Measurements from ENCODE around the gene PALLD. TPM values are rescaled to one million over a fixed set of nuclear protein-coding genes. Genes with fewer than 3 reads are reported as not detected.

Gene PALLD
- total RNA-seq, 1 experiment from 2014 or later: 166 TPM

GRCh38 chr4:168531305-168531704 is 34.5 kb downstream of the PALLD start:
- H4K20me1 ChIP-seq (ENCODE audit: insufficient read depth): no peaks in the 10 kb centered on the region
- CTCF ChIA-PET: interaction anchor here (1.1 kb wide), 1 partner anchor 54 kb away, joined by 3 read pairs; no protein-coding TSS in a partner anchor
- H3K27me3 ChIP-seq (ENCODE audit: insufficient read depth, low read length): no peaks in the 10 kb centered on the region
- no peak overlapping the region for H3K4me3 ChIP-seq (replicated peaks in 1 of 2; ENCODE audit: low read depth in 1 of 2, low read length in 2 of 2)
- H3K9me2 ChIP-seq (ENCODE audit: insufficient read depth): no peaks in the 10 kb centered on the region
- peaks cover 100% of the 10 kb centered on the region for H3K79me2 ChIP-seq (ENCODE audit: insufficient read depth, low read length)
- peak overlapping the region; percentile 43 for H3K9ac ChIP-seq (ENCODE audit: low read length)
- H3K36me3 ChIP-seq (ENCODE audit: control insufficient read depth in 1 of 2, insufficient read depth in 2 of 2, low read length in 2 of 2): peaks cover 20 to 53% of the 10 kb centered on the region in 2 experiments
- no peak overlapping the region for H2AFZ ChIP-seq (ENCODE audit: low read depth, low read length, poor library complexity, severe bottlenecking)
- H3K4me2 ChIP-seq (ENCODE audit: low read length): peak overlapping the region; percentile 96
- intact Hi-C loops (cut with micrococcal nuclease): loop anchor here (10.0 kb wide), 1 partner anchor 723 kb away; no protein-coding TSS in a partner anchor
- no peaks in the 10 kb centered on the region for H3K9me3 ChIP-seq (ENCODE audit: control insufficient read depth in 1 of 2, insufficient read depth in 1 of 2, low read depth in 1 of 2, low read length in 2 of 2)
- POLR2A ChIA-PET: interaction anchor here (1.1 to 2.2 kb wide), 6 partner anchors 9 to 51 kb away, joined by 3 to 8 read pairs (median 4); partner anchors contain the start of gene DDX60L
- RAD21 ChIA-PET (ENCODE audit: low non-redundant PET in 1 of 2, low total read pairs in 2 of 2, uncharacterized antibody in 2 of 2, unreplicated experiment in 2 of 2): no interaction called here
- H3K27ac ChIP-seq (ENCODE audit: low read depth, low read length): peak overlapping the region; percentile 89
- ATAC-seq (peak; percentile 76), DNase-seq (ENCODE audit: low read depth, low spot score) (peak; percentile 86)
- peaks cover 68 to 100% of the 10 kb centered on the region in 2 experiments for H3K4me1 ChIP-seq (ENCODE audit: control insufficient read depth in 1 of 2, insufficient read depth in 2 of 2, low read length in 2 of 2)
- TF ChIP-seq TCF7L2 (IDR thresholded peaks at IDR 0.05; ENCODE audit: borderline replicate concordance, extremely low read depth, insufficient read depth, insufficient read length): peak; percentile 78
- TF ChIP-seq EGR1 (IDR thresholded peaks at IDR 0.05; ENCODE audit: low read depth): no peak
- TF ChIP-seq ZNF274 (IDR thresholded peaks at IDR 0.05; ENCODE audit: low read depth, low read length): no peak
- TF ChIP-seq ZFX (IDR thresholded peaks at IDR 0.05): no peak
- TF ChIP-seq POLR2AphosphoS5 (IDR thresholded peaks at IDR 0.05; ENCODE audit: low read depth, low read length): peak; percentile 68
- peak; percentile 68 for TF ChIP-seq YY1 (IDR thresholded peaks at IDR 0.05; ENCODE audit: extremely low read depth, insufficient replicate concordance, low read depth, low read length)
- peak; percentile 40 for TF ChIP-seq ZBTB33 (IDR thresholded peaks at IDR 0.05; ENCODE audit: extremely low read depth, insufficient replicate concordance, low read length)
- no peak for TF ChIP-seq EZH2 (IDR thresholded peaks at IDR 0.05)
- no TSS peak for BruUV-seq (replicated peaks)
